GM06990 (cell line): ENCODE results near the gene ATP2B2.

Source experiments
- DNase-seq: peaks from one replicate; pipeline ENCODE4 v3.0.0-alpha.2; 2011; ENCODE audit not compliant: insufficient read length; ENCODE audit errors: extremely low read depth
- H3K27me3 ChIP-seq: replicated peaks from 2 replicates; pipeline ENCODE4 v1.6.0; 2011; ENCODE audit warnings: low read length; ENCODE audit not compliant: control insufficient read depth, insufficient read depth
- H3K36me3 ChIP-seq: 2 replicates; pipeline ENCODE4 v1.5.1; 2011; ENCODE audit warnings: low read length; ENCODE audit not compliant: control insufficient read depth, insufficient read depth
- H3K4me3 ChIP-seq: replicated peaks from 2 replicates; pipeline ENCODE4 v1.5.1; 2011; ENCODE audit warnings: low read depth, mild to moderate bottlenecking, control low read depth, low read length
- CTCF ChIP-seq: IDR thresholded peaks from 2 replicates; pipeline ENCODE4 v1.5.1; 2011; ENCODE audit warnings: low read length, control low read depth, mild to moderate bottlenecking, inconsistent platforms; ENCODE audit not compliant: insufficient read depth, poor library complexity, severe bottlenecking

The ATP2B2 gene

GRCh38 chr3:10405816-10406215, 99.6 kb downstream of the ATP2B2 start:
- Histone ChIP-seq H3K4me3 (no peak overlapping the region), H3K36me3 (no peaks in the 10 kb centered on the region), H3K27me3 (no peaks in the 10 kb centered on the region; the same call in none of the 2 replicates)
- no peak for DNase-seq
- no peak for TF ChIP-seq CTCF

GRCh38 chr3:10404876-10405275, 100.5 kb downstream of the ATP2B2 start:
- no peak for TF ChIP-seq CTCF
- no peak overlapping the region for H3K4me3 ChIP-seq
- H3K36me3 ChIP-seq, result no peaks in the 10 kb centered on the region
- no peak for DNase-seq
- no peaks in the 10 kb centered on the region; the same call in none of the 2 replicates for H3K27me3 ChIP-seq

GRCh38 chr3:10404377-10404776, 101.0 kb downstream of the ATP2B2 start:
- no peak for DNase-seq
- Histone ChIP-seq H3K27me3 (no peaks in the 10 kb centered on the region; the same call in none of the 2 replicates), H3K4me3 (no peak overlapping the region), H3K36me3 (no peaks in the 10 kb centered on the region)
- no peak for TF ChIP-seq CTCF

GRCh38 chr3:10401990-10402761, 103.2 kb downstream of the ATP2B2 start:
- Histone ChIP-seq H3K36me3 (no peaks in the 10 kb centered on the region), H3K4me3 (no peak overlapping the region), H3K27me3 (no peaks in the 10 kb centered on the region; the same call in 1 of the 2 replicates)
- no peak for DNase-seq
- no peak for TF ChIP-seq CTCF

- no peak for TF ChIP-seq CTCF
- no peak for DNase-seq
- Histone ChIP-seq H3K27me3 (no peaks in the 10 kb centered on the region), H3K4me3 (no peak overlapping the region), H3K36me3 (no peaks in the 10 kb centered on the region)
Measured at GRCh38 chr3:10400749-10401495, 104.5 kb downstream of the ATP2B2 start.
